SK-N-SH (cell line): ENCODE data around the gene PNN. TPM values are rescaled to one million over a fixed set of nuclear protein-coding genes. Genes with fewer than 3 reads are reported as not detected.
"Not testable (repeated sequence)": the region's sequence is repeated elsewhere in the genome, so short reads cannot be mapped to it uniquely, and the experiment has no call there.

Experiments used
- CTCF ChIA-PET: fragments of 300-600, 350-600 bp; formaldehyde crosslinking; extraction: SDS; loops from one replicate; lab custom pipeline; 2021; lab: Yijun Ruan, JAX
- POLR2A ChIA-PET: fragments of 350-600 bp; sonication (Branson Sonifier 250); formaldehyde crosslinking; extraction: SDS; loops from one replicate; lab custom pipeline; 2020; ENCODE audit warnings: antibody characterized with exemption, inconsistent platforms; lab: Yijun Ruan, JAX
- DNase-seq: peaks from one replicate; pipeline ENCODE4 v3.0.0; 2012
- H2AFZ ChIP-seq: fragments of 200-600 bp; sonication (generic); 2 replicates; pipeline ENCODE4 v1.8.1; 2016; ENCODE audit warnings: antibody characterized with exemption, mild to moderate bottlenecking, low read depth
- H3F3A ChIP-seq: fragments of 200-600 bp; sonication (generic); replicated peaks from 2 replicates; pipeline ENCODE3; 2016; ENCODE audit warnings: antibody characterized with exemption, mild to moderate bottlenecking; ENCODE audit not compliant: insufficient read depth
- H3K27ac ChIP-seq, 2 experiments: fragments of 200-500 bp in 1 of 2; fragments of 200-600 bp in 1 of 2; sonication (Bioruptor generic) in 1 of 2; sonication (generic), shearing (Covaris generic) in 1 of 2; 2 replicates each; pipeline versions ENCODE4 v1.5.1 to v1.6.1; 2014 to 2016; ENCODE audit warnings: low read depth in 2 of 2, inconsistent platforms in 1 of 2, low read length in 1 of 2, mild to moderate bottlenecking in 1 of 2, mixed read lengths in 1 of 2
- H3K27me3 ChIP-seq: fragments of 200-600 bp; sonication (generic), shearing (Covaris generic); 2 replicates; pipeline ENCODE4 v1.6.1; 2016; ENCODE audit warnings: mixed run types; ENCODE audit not compliant: insufficient read depth
- H3K36me3 ChIP-seq, 2 experiments: fragments of 200-500 bp in 1 of 2; fragments of 200-600 bp in 1 of 2; sonication (Bioruptor generic) in 1 of 2; sonication (generic) in 1 of 2; replicated peaks in 1 of 2; 2 replicates each; pipeline versions ENCODE3 to v1.5.1; 2014 to 2016; ENCODE audit warnings: low read length in 1 of 2, mild to moderate bottlenecking in 1 of 2; ENCODE audit not compliant: insufficient read depth in 2 of 2, control insufficient read depth in 1 of 2
- H3K4me1 ChIP-seq, 2 experiments: fragments of 200-500 bp in 1 of 2; fragments of 200-600 bp in 1 of 2; sonication (Bioruptor generic) in 1 of 2; sonication (generic), shearing (Covaris generic) in 1 of 2; 2 replicates each; pipeline versions ENCODE4 v1.5.1 to v1.6.1; 2014 to 2016; ENCODE audit warnings: low read depth in 1 of 2, low read length in 1 of 2, mixed run types in 1 of 2; ENCODE audit not compliant: insufficient read depth in 2 of 2, control insufficient read depth in 1 of 2
- H3K4me2 ChIP-seq: fragments of 200-600 bp; sonication (generic), shearing (Covaris generic); 2 replicates; pipeline ENCODE4 v1.6.1; 2017; ENCODE audit warnings: mixed run types
- H3K4me3 ChIP-seq, 2 experiments: fragments of 200-500 bp in 1 of 2; fragments of 200-600 bp in 1 of 2; sonication (Bioruptor generic) in 1 of 2; sonication (generic), shearing (Covaris generic) in 1 of 2; 2 replicates each; pipeline versions ENCODE4 v1.5.1 to v1.8.1; 2014 to 2016; ENCODE audit warnings: low read depth in 2 of 2, inconsistent platforms in 1 of 2, low read length in 1 of 2, mild to moderate bottlenecking in 1 of 2, mixed read lengths in 1 of 2, moderate library complexity in 1 of 2
- H3K79me2 ChIP-seq: fragments of 200-600 bp; sonication (generic); 2 replicates; pipeline ENCODE4 v1.8.1; 2017; ENCODE audit warnings: mild to moderate bottlenecking; ENCODE audit not compliant: insufficient read depth
- H3K9ac ChIP-seq: fragments of 200-600 bp; sonication (generic); 2 replicates; pipeline ENCODE4 v1.6.1; 2017; ENCODE audit warnings: mixed run types
- H3K9me2 ChIP-seq: fragments of 200-600 bp; sonication (generic); 2 replicates; pipeline ENCODE4 v1.6.1; 2017; ENCODE audit warnings: mixed run types
- H3K9me3 ChIP-seq: fragments of 200-600 bp; sonication (generic); 2 replicates; pipeline ENCODE4 v1.6.1; 2017; ENCODE audit warnings: mixed run types, mild to moderate bottlenecking, moderate library complexity
- H4K20me1 ChIP-seq: fragments of 200-600 bp; sonication (generic); 2 replicates; pipeline ENCODE4 v1.6.1; 2017; ENCODE audit warnings: mild to moderate bottlenecking, mixed run types; ENCODE audit not compliant: insufficient read depth
- CTCF ChIP-seq: fragments of 200-600 bp; sonication (generic); IDR thresholded peaks from 2 replicates; pipeline ENCODE4 v1.6.1; 2017; ENCODE audit warnings: antibody characterized with exemption, mild to moderate bottlenecking, moderate library complexity
- ELF1 ChIP-seq: IDR thresholded peaks from 2 replicates; pipeline ENCODE4 v1.4.0; 2012
- EP300 ChIP-seq, 2 experiments: IDR thresholded peaks; 2 replicates each; pipeline versions ENCODE4 v1.4.0 to v1.6.1; 2012; ENCODE audit warnings: borderline replicate concordance in 1 of 2, low read depth in 1 of 2, low read length in 1 of 2
- EZH2phosphoT487 ChIP-seq: fragments of 200-600 bp; sonication (generic); IDR thresholded peaks from 2 replicates; pipeline ENCODE4 v1.6.1; 2017; ENCODE audit warnings: low read depth, mixed run types, mild to moderate bottlenecking, antibody characterized with exemption, moderate library complexity, borderline replicate concordance
- FOSL2 ChIP-seq: IDR thresholded peaks from 2 replicates; pipeline ENCODE4 v1.4.0; 2012; ENCODE audit warnings: low read depth, mild to moderate bottlenecking, moderate library complexity, borderline replicate concordance
- GATA2 ChIP-seq: sonication (generic); formaldehyde crosslinking; IDR thresholded peaks from 2 replicates; pipeline ENCODE4 v1.5.0; 2020; ENCODE audit warnings: mild to moderate bottlenecking, missing genetic modification reagents
- JUND ChIP-seq: IDR thresholded peaks from 2 replicates; pipeline ENCODE4 v1.4.0; 2012
- MXI1 ChIP-seq: IDR thresholded peaks from 2 replicates; pipeline ENCODE4 v1.6.1; 2012; ENCODE audit warnings: mild to moderate bottlenecking, low read depth, low read length, improper control_type of control experiment
- NFIC ChIP-seq: IDR thresholded peaks from 2 replicates; pipeline ENCODE4 v1.4.0; 2012; ENCODE audit warnings: borderline replicate concordance
- RAD21 ChIP-seq: IDR thresholded peaks from 2 replicates; pipeline ENCODE4 v1.6.1; 2012; ENCODE audit warnings: mild to moderate bottlenecking, low read length
- RFX5 ChIP-seq: IDR thresholded peaks from 2 replicates; pipeline ENCODE4 v1.6.1; 2012; ENCODE audit warnings: mild to moderate bottlenecking, improper control_type of control experiment, low read length
- SIN3A ChIP-seq: IDR thresholded peaks from 2 replicates; pipeline ENCODE4 v1.6.1; 2012; ENCODE audit warnings: low read depth, mild to moderate bottlenecking, low read length, moderate library complexity, borderline replicate concordance
- SMC3 ChIP-seq: IDR thresholded peaks from 2 replicates; pipeline ENCODE4 v1.6.1; 2012; ENCODE audit warnings: low read depth, low read length, improper control_type of control experiment
- TAF1 ChIP-seq: IDR thresholded peaks from 2 replicates; pipeline ENCODE4 v1.6.1; 2012; ENCODE audit warnings: low read depth, mild to moderate bottlenecking, low read length, moderate library complexity, borderline replicate concordance
- TEAD4 ChIP-seq: IDR thresholded peaks from 2 replicates; pipeline ENCODE4 v1.4.0; 2012; ENCODE audit warnings: mild to moderate bottlenecking, borderline replicate concordance; ENCODE audit not compliant: insufficient read depth
- USF2 ChIP-seq: fragments of 150-350 bp; IDR thresholded peaks from 2 replicates; pipeline ENCODE4 v1.6.1; 2017; ENCODE audit warnings: antibody characterized with exemption, low read length, low read depth, borderline replicate concordance
- WGBS: methylation state at CpG from one replicate; pipeline ENCODE4 v1.1.6; 2017; ENCODE audit warnings: low lambda C conversion rate; 5-methylcytosine and 5-hydroxymethylcytosine counted together
- polyA plus RNA-seq, 3 experiments: library from polyadenylated mRNA; depleted of rRNA; stranded (reverse); fragments of >200 nt; gene quantifications; 2 replicates each; pipeline ENCODE4 v1.2.3, GENCODE V29; 2012

PNN gene
- polyA plus RNA-seq, 1 of the 3 experiments (the other 2 are of a cell fraction): 8.8 TPM

GRCh38 chr14:39181693-39182047 is 6.6 kb downstream of the PNN start:
- Histone ChIP-seq H3K27ac (no peak overlapping the region), H4K20me1 (no peaks in the 10 kb centered on the region), H3K9me2 (no peaks in the 10 kb centered on the region), H3K4me3 (no peak overlapping the region), H3K9ac (no peak overlapping the region), H2AFZ (no peak overlapping the region), H3K4me2 (no peak overlapping the region), H3K9me3 (no peaks in the 10 kb centered on the region), H3K79me2 (peaks cover 27% of the 10 kb centered on the region), H3K36me3 (peaks cover 50 to 55% of the 10 kb centered on the region in 2 experiments), H3K4me1 (no peaks in the 10 kb centered on the region), H3F3A (peaks cover 21% of the 10 kb centered on the region), H3K27me3 (no peaks in the 10 kb centered on the region)
- WGBS: 81% methylated on average over 5 of the region's 5 CpGs
- TF ChIP-seq MXI1 (no peak), TAF1 (no peak), RAD21 (no peak), SMC3 (no peak), CTCF (no peak), EP300 (IDR thresholded peaks at IDR 0.05; ENCODE audit: borderline replicate concordance in 1 of 2, low read depth in 1 of 2, low read length in 1 of 2) (no peak), EZH2phosphoT487 (no peak), FOSL2 (no peak), TEAD4 (no peak), GATA2 (CRISPR knock-in tag) (no peak)
- ChIA-PET CTCF (no interaction called here), POLR2A (no interaction called here)
- DNase-seq: no peak

GRCh38 chr14:39182770-39183684 is 8.0 kb downstream of the PNN start:
- POLR2A ChIA-PET: no interaction called here

GRCh38 chr14:39183685-39184003 is 8.6 kb downstream of the PNN start:
- H3K36me3 ChIP-seq: peaks cover 36 to 44% of the 10 kb centered on the region in 2 experiments
- POLR2A ChIA-PET: not testable (repeated sequence)
- 94% methylated on average over 5 of the region's 5 CpGs for WGBS

More at GRCh38 chr14:39182770-39183684, 8.0 kb downstream of the PNN start:
- Histone ChIP-seq H2AFZ (no peak overlapping the region), H3K27ac (no peak overlapping the region), H3K36me3 (peaks cover 38 to 45% of the 10 kb centered on the region in 2 experiments), H3K9me3 (no peaks in the 10 kb centered on the region), H4K20me1 (no peaks in the 10 kb centered on the region), H3K4me3 (no peak overlapping the region), H3K4me2 (no peak overlapping the region)
- no peak for TF ChIP-seq USF2
- TF ChIP-seq RAD21: no peak
- no peak for TF ChIP-seq SMC3
- TF ChIP-seq FOSL2: no peak
- TF ChIP-seq ELF1: no peak
- no peak for TF ChIP-seq RFX5
- no peak for TF ChIP-seq NFIC
- no peak for TF ChIP-seq JUND
- TF ChIP-seq SIN3A: no peak
- no peak for TF ChIP-seq TAF1
- no peak for TF ChIP-seq EZH2phosphoT487
- TF ChIP-seq, all 33 proteins: peak for 0
- Histone ChIP-seq H3F3A (peaks cover 25% of the 10 kb centered on the region), H3K9me2 (no peaks in the 10 kb centered on the region), H3K79me2 (peaks cover 13% of the 10 kb centered on the region; the same call in 1 of the 2 replicates), H3K4me1 (no peaks in the 10 kb centered on the region), H3K9ac (no peak overlapping the region), H3K27me3 (no peaks in the 10 kb centered on the region)
- 100% methylated on average over 1 of the region's 1 CpG for WGBS
- no peak for DNase-seq
- CTCF ChIA-PET: no interaction called here

More at GRCh38 chr14:39183685-39184003, 8.6 kb downstream of the PNN start:
- H3K9me3 ChIP-seq, H3K9ac ChIP-seq, H3K4me2 ChIP-seq, CTCF ChIA-PET, H3K27ac ChIP-seq, DNase-seq, H2AFZ ChIP-seq, H3K79me2 ChIP-seq, H3K9me2 ChIP-seq, H3K27me3 ChIP-seq, H3K4me3 ChIP-seq, H4K20me1 ChIP-seq, H3K4me1 ChIP-seq: not testable (repeated sequence)
- H3F3A ChIP-seq: peaks cover 23% of the 10 kb centered on the region
